ENCODE data around the gene DDX39B. TPM values are rescaled to one million over a fixed set of nuclear protein-coding genes. Genes with fewer than 3 reads are reported as not detected.

The DDX39B gene
- total and polyA plus RNA-seq, 9 of the 15 experiments (the other 6 are each of a cell fraction or from before 2014, with no cell fraction given): 479 to 869 (median 592) TPM

DNA sequence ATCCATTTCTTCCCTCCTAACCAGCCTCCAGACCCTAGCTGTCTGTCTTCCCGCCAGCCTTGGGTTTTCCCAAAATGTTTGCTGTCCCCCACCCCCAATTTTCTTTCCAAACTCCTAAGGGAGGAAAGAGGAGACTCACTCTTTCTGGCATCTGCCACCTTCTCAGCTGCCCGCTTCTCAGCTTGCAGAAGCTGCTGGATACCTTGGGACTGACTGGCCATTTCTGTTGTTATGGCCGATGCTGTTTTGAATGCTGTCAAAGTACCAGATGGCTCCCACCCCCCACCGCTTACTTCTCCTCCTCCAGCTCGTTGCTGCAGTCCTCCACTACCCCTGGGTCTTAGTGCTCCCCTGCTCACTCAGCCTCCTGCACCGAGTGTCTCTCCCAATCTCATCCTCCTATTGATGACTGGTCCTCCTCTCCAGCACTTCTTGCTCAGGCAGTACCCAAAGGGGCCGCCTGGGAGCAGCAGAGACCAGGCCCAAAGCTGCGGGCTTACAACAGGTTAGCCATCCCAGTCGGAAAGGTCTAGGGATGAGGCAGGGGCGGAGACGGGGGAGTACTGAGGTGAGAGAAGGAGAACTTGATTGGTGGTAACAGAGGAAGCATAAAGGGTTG is 4.6 kb upstream of the DDX39B start, which contains the start of gene ATP6V1G2 (continued):
- TF ChIP-seq MECOM (CRISPR knock-in tag; IDR thresholded peaks at IDR 0.05) (peak; percentile 63; the same call in 1 of the 2 replicates), ETS2 (tag; IDR thresholded peaks at IDR 0.05; ENCODE audit: borderline replicate concordance, poor library complexity, severe bottlenecking) (no peak), SUPT5H (IDR thresholded peaks at IDR 0.05) (no peak), NBN (IDR thresholded peaks at IDR 0.05; ENCODE audit: low read depth) (peak; percentile 18), DMBX1 (CRISPR knock-in tag; IDR thresholded peaks at IDR 0.05; ENCODE audit: borderline replicate concordance) (no peak), KAT2B (IDR thresholded peaks at IDR 0.05; ENCODE audit: low read depth, low read length) (no peak), NFE2L1 (tag; IDR thresholded peaks at IDR 0.05; ENCODE audit: borderline replicate concordance, low read depth) (no peak), ZNF77 (CRISPR knock-in tag; IDR thresholded peaks at IDR 0.05) (no peak), ATF1 (CRISPR knock-in tag; IDR thresholded peaks at IDR 0.05) (no peak), ATF1 (tag; IDR thresholded peaks at IDR 0.05) (no peak), NR1H2 (CRISPR knock-in tag; IDR thresholded peaks at IDR 0.05) (no peak), MYNN (IDR thresholded peaks at IDR 0.05) (peak; percentile 27; the same call in 1 of the 2 replicates), MYNN (CRISPR knock-in tag; IDR thresholded peaks at IDR 0.05) (no peak), ZNF3 (CRISPR knock-in tag; IDR thresholded peaks at IDR 0.05) (no peak), FOXJ3 (CRISPR knock-in tag; IDR thresholded peaks at IDR 0.05) (no peak), ZNF212 (CRISPR knock-in tag; IDR thresholded peaks at IDR 0.05) (no peak), ZNF75A (CRISPR knock-in tag; IDR thresholded peaks at IDR 0.05) (no peak), MIER1 (IDR thresholded peaks at IDR 0.05; ENCODE audit: low read depth) (no peak), SOX6 (IDR thresholded peaks at IDR 0.05) (peak; percentile 56; the same call in 1 of the 2 replicates), ZFPM2 (CRISPR knock-in tag; IDR thresholded peaks at IDR 0.05) (no peak)
- TF ChIP-seq, protein P1, sequence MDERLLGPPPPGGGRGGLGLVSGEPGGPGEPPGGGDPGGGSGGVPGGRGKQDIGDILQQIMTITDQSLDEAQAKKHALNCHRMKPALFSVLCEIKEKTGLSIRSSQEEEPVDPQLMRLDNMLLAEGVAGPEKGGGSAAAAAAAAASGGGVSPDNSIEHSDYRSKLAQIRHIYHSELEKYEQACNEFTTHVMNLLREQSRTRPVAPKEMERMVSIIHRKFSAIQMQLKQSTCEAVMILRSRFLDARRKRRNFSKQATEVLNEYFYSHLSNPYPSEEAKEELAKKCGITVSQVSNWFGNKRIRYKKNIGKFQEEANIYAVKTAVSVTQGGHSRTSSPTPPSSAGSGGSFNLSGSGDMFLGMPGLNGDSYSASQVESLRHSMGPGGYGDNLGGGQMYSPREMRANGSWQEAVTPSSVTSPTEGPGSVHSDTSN (CRISPR knock-in tag; IDR thresholded peaks at IDR 0.05; ENCODE audit: low read depth): no peak
- TF ChIP-seq, protein P1 (tag; conservative IDR thresholded peaks at IDR 0.05; ENCODE audit: low read depth): no peak
- TF ChIP-seq, protein P2, sequence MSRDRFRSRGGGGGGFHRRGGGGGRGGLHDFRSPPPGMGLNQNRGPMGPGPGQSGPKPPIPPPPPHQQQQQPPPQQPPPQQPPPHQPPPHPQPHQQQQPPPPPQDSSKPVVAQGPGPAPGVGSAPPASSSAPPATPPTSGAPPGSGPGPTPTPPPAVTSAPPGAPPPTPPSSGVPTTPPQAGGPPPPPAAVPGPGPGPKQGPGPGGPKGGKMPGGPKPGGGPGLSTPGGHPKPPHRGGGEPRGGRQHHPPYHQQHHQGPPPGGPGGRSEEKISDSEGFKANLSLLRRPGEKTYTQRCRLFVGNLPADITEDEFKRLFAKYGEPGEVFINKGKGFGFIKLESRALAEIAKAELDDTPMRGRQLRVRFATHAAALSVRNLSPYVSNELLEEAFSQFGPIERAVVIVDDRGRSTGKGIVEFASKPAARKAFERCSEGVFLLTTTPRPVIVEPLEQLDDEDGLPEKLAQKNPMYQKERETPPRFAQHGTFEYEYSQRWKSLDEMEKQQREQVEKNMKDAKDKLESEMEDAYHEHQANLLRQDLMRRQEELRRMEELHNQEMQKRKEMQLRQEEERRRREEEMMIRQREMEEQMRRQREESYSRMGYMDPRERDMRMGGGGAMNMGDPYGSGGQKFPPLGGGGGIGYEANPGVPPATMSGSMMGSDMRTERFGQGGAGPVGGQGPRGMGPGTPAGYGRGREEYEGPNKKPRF (IDR thresholded peaks at IDR 0.05; ENCODE audit: low read depth, low read length): no peak
- TF ChIP-seq, protein P3, sequence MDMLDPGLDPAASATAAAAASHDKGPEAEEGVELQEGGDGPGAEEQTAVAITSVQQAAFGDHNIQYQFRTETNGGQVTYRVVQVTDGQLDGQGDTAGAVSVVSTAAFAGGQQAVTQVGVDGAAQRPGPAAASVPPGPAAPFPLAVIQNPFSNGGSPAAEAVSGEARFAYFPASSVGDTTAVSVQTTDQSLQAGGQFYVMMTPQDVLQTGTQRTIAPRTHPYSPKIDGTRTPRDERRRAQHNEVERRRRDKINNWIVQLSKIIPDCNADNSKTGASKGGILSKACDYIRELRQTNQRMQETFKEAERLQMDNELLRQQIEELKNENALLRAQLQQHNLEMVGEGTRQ (CRISPR knock-in tag; IDR thresholded peaks at IDR 0.05): no peak
- TF ChIP-seq, protein P4, sequence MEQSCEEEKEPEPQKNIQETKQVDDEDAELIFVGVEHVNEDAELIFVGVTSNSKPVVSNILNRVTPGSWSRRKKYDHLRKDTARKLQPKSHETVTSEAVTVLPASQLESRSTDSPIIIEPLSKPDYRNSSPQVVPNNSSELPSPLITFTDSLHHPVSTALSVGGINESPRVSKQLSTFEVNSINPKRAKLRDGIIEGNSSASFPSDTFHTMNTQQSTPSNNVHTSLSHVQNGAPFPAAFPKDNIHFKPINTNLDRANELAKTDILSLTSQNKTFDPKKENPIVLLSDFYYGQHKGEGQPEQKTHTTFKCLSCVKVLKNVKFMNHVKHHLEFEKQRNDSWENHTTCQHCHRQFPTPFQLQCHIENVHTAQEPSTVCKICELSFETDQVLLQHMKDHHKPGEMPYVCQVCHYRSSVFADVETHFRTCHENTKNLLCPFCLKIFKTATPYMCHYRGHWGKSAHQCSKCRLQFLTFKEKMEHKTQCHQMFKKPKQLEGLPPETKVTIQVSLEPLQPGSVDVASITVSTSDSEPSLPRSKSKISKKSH (CRISPR knock-in tag; IDR thresholded peaks at IDR 0.05): no peak
